AG10803 (cell line): ENCODE data around the gene IQCF5.
A peak's percentile ranks its signal among the peaks of the same experiment; 100 is the strongest.
"Not testable (repeated sequence)": the region's sequence is repeated elsewhere in the genome, so short reads cannot be mapped to it uniquely, and the experiment has no call there.

Experiments
- DNase-seq: peaks from one replicate; pipeline ENCODE4 v3.0.0; 2010; ENCODE audit warnings: low read depth
- H3K4me3 ChIP-seq: 2 replicates; pipeline ENCODE4 v1.5.1; 2011; ENCODE audit warnings: mild to moderate bottlenecking, low read length, control low read depth
- CTCF ChIP-seq: conservative IDR thresholded peaks from 2 replicates; pipeline ENCODE4 v1.5.1; 2011; ENCODE audit warnings: mild to moderate bottlenecking, low read length, control low read depth, inconsistent platforms

The IQCF5 gene

DNA sequence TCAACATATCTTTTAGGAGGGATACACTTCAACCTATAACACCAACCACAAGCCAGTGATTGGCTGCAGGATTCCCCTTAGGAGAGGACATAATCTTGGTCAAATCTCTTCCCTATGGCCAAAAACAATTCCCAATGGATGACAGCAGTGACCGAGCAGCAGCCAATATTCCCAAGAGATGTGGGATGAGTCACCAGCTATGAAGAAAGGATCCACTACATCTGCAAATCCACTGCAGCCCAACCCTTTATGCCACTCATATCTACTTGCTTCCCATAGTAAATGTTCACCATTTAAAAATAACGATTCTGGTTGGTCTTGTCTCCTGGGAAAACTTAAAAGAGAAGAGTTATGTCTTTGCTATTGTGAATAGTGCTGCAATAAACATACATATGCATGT, 4.5 kb upstream of the IQCF5 start:
- peak; percentile 6 for DNase-seq
- no peak overlapping the region for H3K4me3 ChIP-seq
- no peak for TF ChIP-seq CTCF

- no peak overlapping the region for H3K4me3 ChIP-seq
- no peak for DNase-seq
- TF ChIP-seq CTCF = no peak
Measured at GRCh38 chr3:51876186-51876585, 785 bp upstream of the IQCF5 start.

GRCh38 chr3:51874889-51875288, 512 bp downstream of the IQCF5 start:
- TF ChIP-seq CTCF = no peak
- H3K4me3 ChIP-seq = no peak overlapping the region
- no peak for DNase-seq

DNA sequence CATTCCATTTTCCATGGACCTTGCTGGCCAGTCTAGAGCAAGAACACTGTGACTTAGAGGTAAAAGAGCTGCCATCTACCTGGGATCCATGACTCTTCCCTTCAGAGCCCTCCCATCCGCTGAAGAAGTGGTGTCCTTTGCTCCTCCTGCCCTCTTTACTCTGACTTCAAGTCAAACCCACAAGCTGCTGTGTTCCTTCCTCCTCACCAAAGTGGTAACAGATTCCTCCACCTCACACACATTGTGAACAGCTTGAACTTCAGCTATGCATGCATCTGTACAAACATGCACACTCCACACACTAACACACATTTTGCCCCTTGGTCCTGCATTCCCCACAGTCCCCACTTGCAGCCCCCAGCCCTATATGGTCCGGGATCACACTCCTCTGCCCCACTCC, 990 bp downstream of the IQCF5 start:
- no peak overlapping the region for H3K4me3 ChIP-seq
- TF ChIP-seq CTCF = no peak
- no peak for DNase-seq

DNA sequence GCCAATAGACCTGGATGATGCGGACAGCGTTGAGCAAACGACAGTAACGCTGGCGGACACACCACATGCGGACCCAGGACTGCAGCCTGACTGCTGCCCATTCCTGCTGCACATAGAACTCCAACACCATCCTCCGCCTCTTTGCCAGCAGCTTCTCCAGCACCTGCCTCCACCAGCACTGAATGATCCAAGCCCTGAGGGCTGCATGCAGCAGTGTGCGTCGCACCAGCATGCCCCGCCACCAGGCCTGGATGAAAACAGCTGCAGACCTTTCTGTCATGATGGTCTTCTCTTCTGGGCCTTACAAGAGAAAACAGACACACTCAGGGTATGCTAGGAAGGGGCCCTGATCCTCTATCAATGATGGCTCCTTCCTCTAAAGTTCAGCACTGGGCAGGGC, 1.5 kb downstream of the IQCF5 start:
- no peak for TF ChIP-seq CTCF
- no peak overlapping the region for H3K4me3 ChIP-seq
- DNase-seq = no peak

- no peak for TF ChIP-seq CTCF
- H3K4me3 ChIP-seq = no peak overlapping the region
- no peak for DNase-seq
Measured at GRCh38 chr3:51873253-51873766, 2.1 kb downstream of the IQCF5 start.

GRCh38 chr3:51869304-51869703, 6.1 kb downstream of the IQCF5 start:
- H3K4me3 ChIP-seq = no peak overlapping the region
- TF ChIP-seq CTCF = no peak
- no peak for DNase-seq

- DNase-seq, H3K4me3 ChIP-seq: not testable (repeated sequence)
Measured at GRCh38 chr3:51868896-51869295, 6.5 kb downstream of the IQCF5 start.
